ENCODE measurements around the gene HMGN5.

HMGN5 gene

DNA sequence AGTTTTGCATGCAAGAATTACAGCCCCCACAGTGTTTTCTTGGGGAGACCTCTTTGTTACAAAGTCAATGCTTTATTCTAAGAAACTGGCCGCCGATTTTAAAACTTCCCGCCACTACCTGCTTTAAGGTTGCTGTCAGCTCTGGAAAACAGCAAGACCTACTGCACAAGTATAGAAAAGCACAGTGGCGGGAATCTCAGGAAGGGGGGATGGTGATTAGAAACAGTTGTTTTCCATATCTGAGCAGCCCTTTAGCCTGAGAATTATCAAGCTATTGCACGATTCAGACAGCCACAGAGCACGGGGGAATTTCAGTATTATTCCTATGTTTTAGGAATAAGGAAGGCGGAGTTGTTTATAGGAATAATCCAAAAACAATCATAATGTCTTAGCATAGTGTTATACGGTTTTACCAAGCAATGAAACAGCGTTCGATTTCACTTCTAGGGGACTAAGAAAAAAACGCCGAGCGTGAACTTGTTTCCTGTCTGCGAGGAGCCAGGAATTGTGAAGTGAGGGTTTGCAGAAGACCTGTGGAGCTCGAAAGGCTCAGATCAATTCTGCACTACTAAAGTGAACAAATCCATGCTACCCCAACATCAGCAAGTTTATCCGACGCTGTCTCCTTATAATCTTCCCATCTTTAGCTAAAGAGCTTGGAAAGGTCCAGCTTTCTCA lies 81.3 kb downstream of the HMGN5 start:
- DNase-seq (ENCODE audit: low read depth) = no peak

DNA sequence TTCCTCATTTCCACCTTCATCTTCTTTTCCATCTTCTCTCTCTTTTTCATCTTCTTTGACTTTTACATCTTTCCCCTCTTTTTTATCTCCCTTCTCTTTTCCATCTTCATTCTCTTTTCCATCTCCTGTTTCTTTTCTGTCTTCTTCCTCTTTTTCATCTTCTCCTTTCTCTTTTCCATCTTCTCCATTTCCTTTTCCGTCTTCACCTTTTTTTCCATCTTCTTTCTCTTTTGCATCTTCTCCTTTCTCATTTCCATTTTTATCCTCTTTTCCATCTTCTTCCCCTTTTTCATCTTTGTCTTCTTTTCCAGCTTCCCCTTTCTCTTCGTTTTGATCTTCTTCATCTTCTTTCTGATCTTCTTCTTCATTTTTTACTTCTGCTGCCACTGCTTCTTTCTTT lies 87.0 kb downstream of the HMGN5 start:
- DNase-seq (ENCODE audit: low read depth) = no peak

DNA sequence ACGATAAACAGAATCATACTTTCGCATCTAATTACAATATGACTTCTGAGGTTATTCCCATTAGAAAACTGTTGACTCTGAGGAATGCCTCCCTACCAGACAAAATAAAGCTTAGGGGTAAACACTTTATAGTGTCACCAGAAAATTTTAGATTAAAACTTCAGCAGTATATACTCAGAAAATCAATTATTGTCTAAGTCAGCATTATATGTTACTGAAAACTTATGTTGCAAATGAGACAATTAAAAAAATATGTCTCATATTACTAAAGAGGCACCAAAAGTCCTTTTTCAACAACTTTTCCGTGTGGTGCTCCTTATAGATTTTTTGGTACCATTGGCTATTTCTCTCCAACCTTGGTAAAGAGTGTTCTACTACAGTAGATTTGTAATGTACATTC lies 91.4 kb downstream of the HMGN5 start:
- no peak for DNase-seq (ENCODE audit: low read depth)

DNA sequence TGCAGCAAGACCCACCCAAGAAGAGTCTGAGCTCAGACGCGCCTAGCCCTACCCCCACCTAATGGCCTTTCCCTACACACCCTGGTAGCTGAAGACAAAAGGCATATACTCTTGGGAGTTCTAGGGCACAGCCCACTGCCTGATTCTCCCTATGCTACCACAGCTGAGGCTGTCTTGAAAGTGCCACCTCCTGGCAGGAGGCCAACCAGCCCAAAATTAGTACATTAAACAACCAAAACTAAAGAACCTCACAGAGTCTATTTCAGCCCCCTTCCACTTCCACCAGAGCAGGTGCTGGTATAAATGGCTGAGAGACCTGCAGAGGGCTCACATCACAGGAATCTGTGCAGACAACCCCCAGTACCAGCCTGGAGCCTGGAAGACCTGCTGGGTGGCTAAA lies 119.1 kb downstream of the HMGN5 start:
- no peak for DNase-seq (ENCODE audit: low read depth)

All from GM04503 (cell line).